BLaER1 treated with 17β-estradiol and CSF1 and Interleukin-3, amounts not matched to agents 10 nM and 100 nM (cell line): ENCODE data around the gene KAZN.

ENCODE experiments used
- H3K27ac ChIP-seq, 11 experiments: shearing (Covaris generic); formaldehyde crosslinking; 2 replicates each; pipeline ENCODE4 v1.8.1; 2022
- H3K27me3 ChIP-seq, 11 experiments: shearing (Covaris generic); formaldehyde crosslinking; 2 replicates each; pipeline ENCODE4 v1.8.1; 2022
- H3K36me3 ChIP-seq, 11 experiments: shearing (Covaris generic); formaldehyde crosslinking; 2 replicates each; pipeline ENCODE4 v1.8.1; 2022
- H3K4me1 ChIP-seq, 10 experiments: shearing (Covaris generic); formaldehyde crosslinking; 2 replicates each; pipeline ENCODE4 v1.8.1; 2022
- H3K4me2 ChIP-seq, 11 experiments: shearing (Covaris generic); formaldehyde crosslinking; 2 replicates each; pipeline ENCODE4 v1.8.1; 2022
- H3K4me3 ChIP-seq, 10 experiments: shearing (Covaris generic); formaldehyde crosslinking; 2 replicates each; pipeline ENCODE4 v1.8.1; 2022
- H3K9ac ChIP-seq, 11 experiments: shearing (Covaris generic); formaldehyde crosslinking; 2 replicates each; pipeline ENCODE4 v1.8.1; 2022
- H3K9me3 ChIP-seq, 11 experiments: shearing (Covaris generic); formaldehyde crosslinking; replicated peaks in 1 of 11; 2 replicates each; pipeline ENCODE4 v1.8.1; 2022
- H4K20me1 ChIP-seq, 11 experiments: shearing (Covaris generic); formaldehyde crosslinking; 2 replicates each; pipeline ENCODE4 v1.8.1; 2022
- Cebpa-rat ChIP-seq, 11 experiments: shearing (Covaris generic); IDR thresholded peaks; 2 replicates each; pipeline ENCODE4 v1.8.1; 2022

KAZN gene

DNA sequence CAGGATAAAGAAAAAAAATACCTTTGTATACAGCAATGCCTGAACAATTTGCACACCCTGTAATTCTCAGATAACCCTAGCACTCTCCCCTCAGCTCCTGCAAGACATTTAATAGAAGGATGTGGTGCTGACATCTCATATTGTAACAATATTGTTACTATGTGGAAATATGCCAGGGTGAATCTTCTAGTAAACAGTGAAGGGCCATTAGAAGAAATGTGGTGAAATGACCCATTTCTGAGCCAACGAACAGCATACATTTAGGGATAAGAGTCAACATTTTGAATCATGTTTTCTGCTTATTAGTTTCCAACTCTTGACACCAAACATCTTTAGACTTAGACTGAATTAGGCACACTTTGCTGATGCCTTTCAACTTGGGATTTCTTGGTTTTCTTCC lies 188.2 kb downstream of the KAZN start:
- TF ChIP-seq Cebpa-rat (IDR thresholded peaks at IDR 0.05) = no peak
- Histone ChIP-seq H4K20me1 (no peaks in the 10 kb centered on the region), H3K36me3 (no peaks in the 10 kb centered on the region), H3K4me3 (no peak overlapping the region), H3K9ac (no peak overlapping the region), H3K9me3 (peaks cover 0 to 8% (median 0%) of the 10 kb centered on the region in 11 experiments; a peak in 2 of 22 replicates), H3K4me2 (no peak overlapping the region), H3K27me3 (no peaks in the 10 kb centered on the region), H3K27ac (no peak overlapping the region), H3K4me1 (peaks cover 0 to 20% (median 14%) of the 10 kb centered on the region in 10 experiments; a peak in 16 of 20 replicates)

DNA sequence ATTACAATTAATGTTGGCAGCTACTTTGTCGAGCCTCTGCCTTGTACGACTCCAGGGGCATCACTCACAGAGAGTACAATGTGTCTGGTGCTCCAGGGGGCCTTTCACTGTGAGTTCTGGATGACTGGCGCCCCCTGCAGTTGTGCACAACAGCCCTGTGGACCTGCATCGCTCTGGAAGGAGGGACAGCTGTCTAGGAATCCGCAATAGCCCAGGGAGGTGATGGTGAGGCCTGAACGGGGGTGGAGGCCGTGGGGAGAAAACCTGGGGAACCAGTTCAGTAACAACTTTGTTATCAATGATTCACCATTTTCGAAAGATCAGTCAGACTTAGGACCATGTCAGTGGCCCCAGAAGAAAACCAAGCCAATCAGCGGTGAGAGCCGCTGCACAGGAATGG lies 189.1 kb downstream of the KAZN start:
- Histone ChIP-seq H3K4me1 (peaks cover 0 to 12% (median 9%) of the 10 kb centered on the region in 10 experiments; a peak in 15 of 20 replicates), H3K9ac (no peak overlapping the region), H3K27ac (no peak overlapping the region), H3K9me3 (peaks cover 0 to 8% (median 0%) of the 10 kb centered on the region in 11 experiments; a peak in 2 of 22 replicates), H3K4me3 (no peak overlapping the region), H3K4me2 (no peak overlapping the region), H4K20me1 (no peaks in the 10 kb centered on the region), H3K27me3 (no peaks in the 10 kb centered on the region), H3K36me3 (no peaks in the 10 kb centered on the region)
- no peak for TF ChIP-seq Cebpa-rat (IDR thresholded peaks at IDR 0.05)

DNA sequence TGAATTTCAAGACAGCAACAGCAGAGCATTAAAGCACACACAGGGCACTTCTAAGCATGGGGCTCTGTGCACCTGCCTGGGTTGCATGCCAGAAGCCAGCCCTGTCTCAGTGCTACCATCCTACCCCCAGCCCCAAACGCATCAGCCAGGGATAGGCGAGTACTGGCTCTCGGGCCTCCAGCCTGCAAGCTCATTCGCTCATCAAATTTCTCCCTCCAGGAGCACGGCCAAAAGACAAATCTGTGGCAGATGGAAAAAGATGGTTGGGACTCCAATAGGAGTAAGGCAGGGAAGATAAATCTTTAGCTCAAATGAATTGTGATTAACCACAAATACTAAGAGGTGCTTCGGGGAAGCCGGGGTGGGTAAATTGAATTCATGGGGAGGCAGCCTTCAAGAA lies 189.6 kb downstream of the KAZN start:
- Histone ChIP-seq H3K9me3 (peaks cover 0 to 8% (median 0%) of the 10 kb centered on the region in 11 experiments; a peak in 2 of 22 replicates), H3K27me3 (no peaks in the 10 kb centered on the region), H4K20me1 (no peaks in the 10 kb centered on the region), H3K4me3 (no peak overlapping the region), H3K9ac (no peak overlapping the region), H3K27ac (no peak overlapping the region), H3K36me3 (no peaks in the 10 kb centered on the region), H3K4me2 (no peak overlapping the region), H3K4me1 (peaks cover 0 to 7% (median 4%) of the 10 kb centered on the region in 10 experiments; a peak in 12 of 20 replicates)
- no peak for TF ChIP-seq Cebpa-rat (IDR thresholded peaks at IDR 0.05)

DNA sequence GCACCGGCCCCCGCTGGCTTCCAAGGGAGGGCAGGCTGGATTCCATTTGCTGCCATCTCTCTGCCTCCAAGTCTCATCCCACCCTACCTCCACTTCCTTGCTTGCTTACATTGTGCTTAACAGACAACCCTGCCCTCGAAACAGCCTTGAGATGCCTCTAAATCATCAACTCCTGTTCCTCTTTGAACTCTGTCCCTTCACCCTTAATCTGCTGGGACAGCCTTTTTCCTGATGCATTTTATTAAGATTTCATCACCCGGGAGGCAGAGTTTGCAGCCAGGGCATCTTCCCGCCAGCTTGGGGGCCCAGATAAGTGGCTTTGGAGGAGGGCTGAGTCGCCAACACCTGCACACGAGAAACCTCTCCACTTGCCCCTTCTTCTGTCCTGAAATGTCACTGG lies 192.5 kb downstream of the KAZN start:
- H3K4me2 ChIP-seq = no peak overlapping the region
- no peak overlapping the region for H3K4me3 ChIP-seq
- no peaks in the 10 kb centered on the region for H3K9me3 ChIP-seq
- H3K27ac ChIP-seq = no peak overlapping the region
- TF ChIP-seq Cebpa-rat (IDR thresholded peaks at IDR 0.05) = no peak
- H3K4me1 ChIP-seq = no peaks in the 10 kb centered on the region
- no peaks in the 10 kb centered on the region for H3K36me3 ChIP-seq
- H4K20me1 ChIP-seq = no peaks in the 10 kb centered on the region
- H3K9ac ChIP-seq = no peak overlapping the region
- no peaks in the 10 kb centered on the region for H3K27me3 ChIP-seq

DNA sequence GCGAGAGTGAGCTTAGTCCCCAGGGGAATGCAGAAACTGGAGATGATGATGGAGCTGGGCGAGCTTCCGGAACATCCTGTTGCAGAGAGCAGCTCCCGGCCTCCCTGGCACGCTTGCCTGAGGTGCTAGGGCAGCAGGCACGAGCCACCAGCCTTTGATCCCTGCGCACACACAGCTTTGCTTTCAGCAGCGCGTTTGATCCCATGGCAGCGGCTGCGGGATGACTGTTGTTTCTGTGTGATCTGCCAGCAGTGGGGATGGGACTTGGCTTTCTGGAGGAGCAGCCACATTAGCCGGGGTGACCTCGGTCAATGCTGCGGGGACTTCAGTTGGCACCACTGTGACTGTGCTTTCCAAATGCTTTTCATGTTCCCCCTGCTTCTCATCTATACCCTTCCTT lies 193.2 kb downstream of the KAZN start:
- Histone ChIP-seq H3K27ac (no peak overlapping the region), H3K4me3 (no peak overlapping the region), H3K27me3 (no peaks in the 10 kb centered on the region), H3K4me1 (no peaks in the 10 kb centered on the region), H3K9me3 (no peaks in the 10 kb centered on the region), H3K9ac (no peak overlapping the region), H3K4me2 (no peak overlapping the region), H4K20me1 (no peaks in the 10 kb centered on the region), H3K36me3 (no peaks in the 10 kb centered on the region)
- TF ChIP-seq Cebpa-rat (IDR thresholded peaks at IDR 0.05) = no peak

DNA sequence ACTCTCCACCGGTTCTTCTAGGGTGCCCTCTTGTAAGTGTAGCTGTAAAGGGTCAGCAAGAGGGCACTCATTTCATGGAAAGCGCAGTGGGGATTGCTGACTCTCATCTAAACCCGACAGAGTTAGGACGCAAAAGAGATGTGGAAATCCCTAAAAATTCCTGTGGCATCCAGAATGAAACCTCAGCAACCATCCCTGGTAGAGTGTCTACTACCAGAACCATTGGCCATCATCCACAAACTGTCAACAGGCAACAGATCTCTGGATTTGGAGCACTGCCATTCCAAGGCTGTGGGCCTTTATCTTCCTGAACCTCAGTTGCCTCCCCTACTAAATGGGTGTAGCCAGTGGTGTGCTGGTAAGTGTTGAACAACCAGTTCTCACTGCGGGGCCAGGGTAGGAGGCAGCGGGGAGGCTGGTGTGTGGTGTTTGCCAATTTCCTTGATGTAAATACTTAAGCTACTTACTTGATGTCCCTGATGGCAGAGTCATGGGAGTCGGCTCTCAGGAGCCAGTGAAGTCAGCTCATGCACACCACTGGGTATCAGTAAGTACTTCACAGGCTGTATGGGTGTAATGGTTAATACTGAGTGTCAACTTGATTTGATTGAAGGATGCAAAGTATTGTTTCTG lies 195.8 kb downstream of the KAZN start:
- TF ChIP-seq Cebpa-rat (IDR thresholded peaks at IDR 0.05) = no peak
- no peaks in the 10 kb centered on the region for H3K36me3 ChIP-seq
- no peak overlapping the region for H3K4me2 ChIP-seq
- no peak overlapping the region for H3K4me3 ChIP-seq
- no peaks in the 10 kb centered on the region for H3K27me3 ChIP-seq
- H3K9me3 ChIP-seq = no peaks in the 10 kb centered on the region
- no peak overlapping the region for H3K27ac ChIP-seq
- H3K9ac ChIP-seq = no peak overlapping the region
- no peaks in the 10 kb centered on the region for H3K4me1 ChIP-seq
- H4K20me1 ChIP-seq = no peaks in the 10 kb centered on the region

DNA sequence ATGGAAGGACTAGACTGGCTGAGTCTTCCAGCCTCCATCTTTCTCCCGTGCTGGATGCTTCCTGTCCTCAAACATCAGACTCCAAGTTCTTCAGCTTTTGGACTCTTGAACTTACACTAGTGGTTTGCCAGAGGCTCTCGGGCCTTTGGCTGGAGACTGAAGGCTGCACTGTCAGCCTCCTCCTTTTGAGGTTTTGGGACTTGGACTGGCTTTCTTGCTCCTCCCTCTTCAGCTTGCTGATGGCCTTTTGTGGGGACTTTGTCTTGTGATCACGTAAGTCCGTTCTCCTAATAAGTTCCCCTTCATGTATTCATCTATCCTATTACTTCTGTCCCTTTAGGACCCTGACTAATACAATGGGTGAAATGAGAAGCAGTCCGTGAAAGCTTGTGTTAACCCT lies 196.4 kb downstream of the KAZN start:
- Histone ChIP-seq H3K9me3 (no peaks in the 10 kb centered on the region), H3K4me1 (no peaks in the 10 kb centered on the region), H3K9ac (no peak overlapping the region), H3K4me3 (no peak overlapping the region), H3K27ac (no peak overlapping the region), H3K4me2 (no peak overlapping the region), H4K20me1 (no peaks in the 10 kb centered on the region), H3K36me3 (no peaks in the 10 kb centered on the region), H3K27me3 (no peaks in the 10 kb centered on the region)
- no peak for TF ChIP-seq Cebpa-rat (IDR thresholded peaks at IDR 0.05)

DNA sequence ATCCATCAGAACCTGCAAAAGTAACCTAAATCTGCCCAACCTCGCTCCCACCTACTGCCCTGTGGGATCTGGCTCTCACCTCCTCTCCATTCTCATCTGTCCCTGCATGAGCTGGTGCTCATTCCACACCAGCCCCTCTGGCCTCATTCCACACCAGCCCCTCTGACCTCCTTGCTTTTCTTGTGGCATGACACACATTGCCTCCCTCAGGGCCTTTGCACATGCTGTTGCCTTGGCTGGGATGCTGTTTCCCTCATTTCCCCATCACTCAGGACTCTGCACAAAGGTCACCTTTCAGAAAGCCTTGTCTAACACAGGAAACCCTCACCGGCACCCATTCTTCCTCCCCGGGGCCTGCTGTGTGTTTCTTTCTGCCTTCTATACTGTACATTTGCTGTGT lies 197.1 kb downstream of the KAZN start:
- no peak overlapping the region for H3K4me2 ChIP-seq
- H3K27me3 ChIP-seq = no peaks in the 10 kb centered on the region
- no peaks in the 10 kb centered on the region for H3K9me3 ChIP-seq
- H3K4me3 ChIP-seq = no peak overlapping the region
- H4K20me1 ChIP-seq = no peaks in the 10 kb centered on the region
- H3K4me1 ChIP-seq = 0 out of 20 replicates have a peak, but pooled peaks cover 0 to 3% (median 0%) of the 10 kb centered on the region in 10 experiments
- no peak overlapping the region for H3K27ac ChIP-seq
- H3K9ac ChIP-seq = no peak overlapping the region
- no peak for TF ChIP-seq Cebpa-rat (IDR thresholded peaks at IDR 0.05)
- H3K36me3 ChIP-seq = no peaks in the 10 kb centered on the region

DNA sequence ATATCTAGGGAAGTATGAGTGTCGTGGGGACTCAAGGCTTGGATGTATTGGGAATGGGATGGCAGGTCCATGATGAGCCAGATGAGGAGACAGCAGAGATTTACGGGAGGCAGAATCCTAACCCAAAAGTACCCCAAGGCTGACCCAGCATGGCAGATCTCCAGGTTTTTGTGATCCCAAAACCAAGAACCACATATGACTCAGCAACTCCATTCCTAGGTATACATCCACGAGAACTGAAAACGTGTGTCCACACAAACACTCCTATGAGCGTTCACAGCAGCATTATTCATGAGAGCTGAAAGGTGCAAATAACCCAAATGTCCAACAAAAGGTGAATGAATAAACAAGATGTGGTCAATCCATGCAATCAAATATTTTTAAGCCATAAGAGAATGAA lies 201.5 kb downstream of the KAZN start:
- H3K27me3 ChIP-seq = no peaks in the 10 kb centered on the region
- H3K9ac ChIP-seq = no peak overlapping the region
- H3K4me3 ChIP-seq = no peak overlapping the region
- H3K4me1 ChIP-seq = peaks cover 0 to 11% (median 0%) of the 10 kb centered on the region in 10 experiments; a peak in 2 of 20 replicates
- H3K36me3 ChIP-seq = no peaks in the 10 kb centered on the region
- H4K20me1 ChIP-seq = no peaks in the 10 kb centered on the region
- H3K27ac ChIP-seq = no peak overlapping the region
- H3K4me2 ChIP-seq = no peak overlapping the region
- H3K9me3 ChIP-seq = no peaks in the 10 kb centered on the region
- no peak for TF ChIP-seq Cebpa-rat (IDR thresholded peaks at IDR 0.05)

DNA sequence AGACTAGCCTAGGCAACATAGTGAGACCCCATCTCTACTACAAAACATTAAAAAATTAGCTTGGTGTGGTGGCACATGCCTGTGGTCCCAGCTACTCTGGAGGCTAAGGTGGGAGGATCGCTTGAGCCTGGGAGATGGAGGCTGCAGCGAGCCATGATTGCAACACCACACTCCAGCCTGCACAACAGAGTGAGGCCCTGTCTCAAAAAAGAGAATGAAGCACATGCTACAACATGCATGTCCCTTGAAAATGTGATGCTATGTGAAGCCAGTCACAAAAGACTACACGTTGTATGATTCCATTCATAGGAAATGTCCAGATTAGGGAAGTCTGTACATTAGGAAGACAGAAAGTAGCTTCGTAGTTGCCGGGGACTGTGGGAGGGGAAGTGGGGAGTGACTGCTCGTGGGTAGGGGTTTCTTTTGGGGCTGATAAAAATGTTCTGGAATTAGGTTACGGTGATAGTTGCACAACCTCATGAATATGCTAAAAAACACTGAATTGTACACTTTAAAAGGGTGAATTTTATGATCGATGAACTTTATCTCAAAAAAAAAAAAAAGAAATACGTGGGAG lies 202.1 kb downstream of the KAZN start:
- H3K9ac ChIP-seq = no peak overlapping the region
- H3K27ac ChIP-seq = no peak overlapping the region
- no peaks in the 10 kb centered on the region for H4K20me1 ChIP-seq
- H3K9me3 ChIP-seq = peaks cover 0 to 4% (median 0%) of the 10 kb centered on the region in 11 experiments; a peak in 1 of 22 replicates
- H3K4me1 ChIP-seq = peaks cover 0 to 11% (median 0%) of the 10 kb centered on the region in 10 experiments; a peak in 2 of 20 replicates
- H3K27me3 ChIP-seq = no peaks in the 10 kb centered on the region
- TF ChIP-seq Cebpa-rat (IDR thresholded peaks at IDR 0.05) = peak in 1 of 11 experiments; percentile 7; a peak in 1 of 22 replicates
- no peak overlapping the region for H3K4me3 ChIP-seq
- no peak overlapping the region for H3K4me2 ChIP-seq
- H3K36me3 ChIP-seq = no peaks in the 10 kb centered on the region
